ENCODE results near the gene E2F2.
A peak's percentile ranks its signal among the peaks of the same experiment; 100 is the strongest.

E2F2 gene

GRCh38 chr1:23479666-23479941 lies 51.4 kb downstream of the E2F2 start:
- TF ChIP-seq CTCF (conservative IDR thresholded peaks at IDR 0.05; ENCODE audit: low read depth, low read length), result no peak
- H3K4me3 ChIP-seq (ENCODE audit: low read depth, low read length), result no peak overlapping the region
- DNase-seq (ENCODE audit: low read depth), result no peak

- no peak for TF ChIP-seq CTCF (conservative IDR thresholded peaks at IDR 0.05; ENCODE audit: low read depth, low read length)
- peak; percentile 85 for DNase-seq (ENCODE audit: low read depth)
- no peak overlapping the region for H3K4me3 ChIP-seq (ENCODE audit: low read depth, low read length)
Measured at GRCh38 chr1:23478896-23479665, 52.0 kb downstream of the E2F2 start.

GRCh38 chr1:23477359-23478144 lies 53.5 kb downstream of the E2F2 start:
- TF ChIP-seq CTCF (conservative IDR thresholded peaks at IDR 0.05; ENCODE audit: low read depth, low read length), result no peak
- H3K4me3 ChIP-seq (ENCODE audit: low read depth, low read length), result no peak overlapping the region
- DNase-seq (ENCODE audit: low read depth), result no peak

GRCh38 chr1:23475641-23476040 lies 55.4 kb downstream of the E2F2 start:
- H3K4me3 ChIP-seq (ENCODE audit: low read depth, low read length), result no peak overlapping the region
- DNase-seq (ENCODE audit: low read depth), result peak; percentile 56
- TF ChIP-seq CTCF (conservative IDR thresholded peaks at IDR 0.05; ENCODE audit: low read depth, low read length), result no peak

- peak; percentile 95 for DNase-seq (ENCODE audit: low read depth)
- no peak overlapping the region for H3K4me3 ChIP-seq (ENCODE audit: low read depth, low read length)
- TF ChIP-seq CTCF (conservative IDR thresholded peaks at IDR 0.05; ENCODE audit: low read depth, low read length), result no peak
Measured at GRCh38 chr1:23475134-23475628, 55.9 kb downstream of the E2F2 start.

GRCh38 chr1:23473037-23473800 lies 57.8 kb downstream of the E2F2 start:
- peak; percentile 47 for DNase-seq (ENCODE audit: low read depth)
- no peak overlapping the region for H3K4me3 ChIP-seq (ENCODE audit: low read depth, low read length)
- TF ChIP-seq CTCF (conservative IDR thresholded peaks at IDR 0.05; ENCODE audit: low read depth, low read length), result no peak

All from choroid plexus epithelial cell (primary cell).